H1 (cell line): Measurements from ENCODE around the gene FAM83F. TPM values are rescaled to one million over a fixed set of nuclear protein-coding genes. Genes with fewer than 3 reads are reported as not detected.

Experiments
- CTCF ChIA-PET: fragments of 300-600 bp; sonication (Branson Sonifier 250); formaldehyde crosslinking; loops from one replicate; lab custom pipeline; 2021; ENCODE audit not compliant: partially characterized antibody; lab: Charles Lee
- POLR2A ChIA-PET: fragments of 300-600 bp; sonication (Branson Sonifier 250); formaldehyde crosslinking; loops from one replicate; lab custom pipeline; 2021; ENCODE audit warnings: inconsistent platforms; ENCODE audit not compliant: partially characterized antibody; lab: Charles Lee
- DNase-seq, 2 experiments: peaks; one replicate each; pipeline versions ENCODE4 v3.0.0 to v3.0.0-alpha.2; 2010 to 2022; ENCODE audit warnings: low spot score in 2 of 2, low read depth in 1 of 2, mixed read lengths in 1 of 2
- FAIRE-seq: peaks from 2 replicates; lab custom pipeline; 2011; peaks lifted over from hg19 to GRCh38; lab: Jason Lieb, UNC
- H2AFZ ChIP-seq: 2 replicates; pipeline ENCODE4 v1.8.1; 2012; ENCODE audit warnings: low read length, inconsistent platforms
- H2AK5ac ChIP-seq: 2 replicates; pipeline ENCODE4 v1.6.1; 2013; ENCODE audit warnings: low read depth, low read length
- H2BK120ac ChIP-seq: replicated peaks from 2 replicates; pipeline ENCODE3; 2013; ENCODE audit warnings: low read depth, low read length, inconsistent platforms
- H2BK12ac ChIP-seq: 2 replicates; pipeline ENCODE4 v1.6.1; 2013; ENCODE audit warnings: low read depth, low read length
- H2BK15ac ChIP-seq: 2 replicates; pipeline ENCODE4 v1.6.1; 2013; ENCODE audit warnings: low read length
- H2BK20ac ChIP-seq: 2 replicates; pipeline ENCODE4 v1.6.1; 2013; ENCODE audit warnings: low read length
- H2BK5ac ChIP-seq: 2 replicates; pipeline ENCODE4 v1.6.1; 2013; ENCODE audit warnings: low read depth, low read length
- H3K14ac ChIP-seq: 2 replicates; pipeline ENCODE4 v1.6.1; 2013; ENCODE audit warnings: inconsistent platforms; ENCODE audit not compliant: insufficient read length
- H3K18ac ChIP-seq: 2 replicates; pipeline ENCODE4 v1.6.1; 2013; ENCODE audit warnings: low read length; ENCODE audit errors: extremely low read depth
- H3K23ac ChIP-seq: 2 replicates; pipeline ENCODE4 v1.6.1; 2013; ENCODE audit warnings: inconsistent platforms; ENCODE audit not compliant: insufficient read length
- H3K23me2 ChIP-seq: 2 replicates; pipeline ENCODE4 v1.6.1; 2013; ENCODE audit warnings: low read depth, low read length
- H3K27ac ChIP-seq: 2 replicates; pipeline ENCODE4 v1.6.1; 2011; ENCODE audit warnings: low read depth, low read length, inconsistent platforms
- H3K27me3 ChIP-seq, 4 experiments: replicated peaks in 1 of 4; 1 replicate in 1 of 4; 2 replicates in 3 of 4; pipeline versions ENCODE4 v1.6.1 to v1.8.1; 2011 to 2013; ENCODE audit warnings: low read length in 3 of 4, mild to moderate bottlenecking in 3 of 4, inconsistent platforms in 2 of 4, mixed read lengths in 2 of 4, moderate library complexity in 1 of 4; ENCODE audit not compliant: control insufficient read depth in 3 of 4, insufficient read depth in 3 of 4; ENCODE audit errors: extremely low read depth in 1 of 4
- H3K36me3 ChIP-seq, 4 experiments: 2 replicates each; pipeline versions ENCODE4 v1.6.1 to v1.8.1; 2011 to 2013; ENCODE audit warnings: mild to moderate bottlenecking in 4 of 4, low read length in 3 of 4, moderate library complexity in 2 of 4, control low read depth in 1 of 4, inconsistent platforms in 1 of 4; ENCODE audit not compliant: insufficient read depth in 4 of 4, control insufficient read depth in 2 of 4
- H3K4ac ChIP-seq: replicated peaks from 2 replicates; pipeline ENCODE3; 2013; ENCODE audit warnings: low read length, low read depth, mixed read lengths, inconsistent platforms; ENCODE audit not compliant: insufficient read length
- H3K4me1 ChIP-seq, 4 experiments: replicated peaks in 1 of 4; 1 replicate in 1 of 4; 2 replicates in 3 of 4; pipeline versions ENCODE4 v1.6.1 to v1.8.1; 2011 to 2013; ENCODE audit warnings: low read length in 3 of 4, inconsistent platforms in 2 of 4, mixed read lengths in 1 of 4; ENCODE audit not compliant: insufficient read depth in 4 of 4, control insufficient read depth in 3 of 4
- H3K4me2 ChIP-seq, 2 experiments: 2 replicates each; pipeline versions ENCODE4 v1.6.1 to v1.8.1; 2011 to 2013; ENCODE audit warnings: low read depth in 2 of 2, low read length in 2 of 2, control low read depth in 1 of 2, inconsistent platforms in 1 of 2, mild to moderate bottlenecking in 1 of 2; ENCODE audit not compliant: insufficient read depth in 1 of 2
- H3K4me3 ChIP-seq, 4 experiments: fragments of 200-600, 300-600 bp in 1 of 4; sonication (generic), shearing (Covaris generic), sonication (Bioruptor Twin) in 1 of 4; 2 replicates each; pipeline versions ENCODE4 v1.5.1 to v1.8.1; 2011 to 2016; ENCODE audit warnings: low read length in 4 of 4, low read depth in 3 of 4, control low read depth in 2 of 4, inconsistent platforms in 2 of 4, mild to moderate bottlenecking in 2 of 4, mixed read lengths in 1 of 4, moderate library complexity in 1 of 4; ENCODE audit not compliant: insufficient read depth in 2 of 4; ENCODE audit errors: extremely low read depth in 1 of 4
- H3K56ac ChIP-seq: replicated peaks from 2 replicates; pipeline ENCODE3; 2013; ENCODE audit warnings: low read depth, mild to moderate bottlenecking, mixed read lengths, low read length, inconsistent platforms; ENCODE audit not compliant: insufficient read length
- H3K79me1 ChIP-seq: 2 replicates; pipeline ENCODE4 v1.6.1; 2013; ENCODE audit warnings: low read depth, low read length, control low read depth
- H3K79me2 ChIP-seq, 2 experiments: 2 replicates each; pipeline versions ENCODE4 v1.6.1 to v1.8.1; 2012 to 2013; ENCODE audit warnings: low read length in 2 of 2, mild to moderate bottlenecking in 2 of 2, inconsistent platforms in 1 of 2; ENCODE audit not compliant: insufficient read depth in 2 of 2, control insufficient read depth in 1 of 2
- H3K9ac ChIP-seq, 4 experiments: replicated peaks in 1 of 4; 1 replicate in 1 of 4; 2 replicates in 3 of 4; pipeline versions ENCODE4 v1.6.1 to v1.8.1; 2011 to 2013; ENCODE audit warnings: low read depth in 3 of 4, low read length in 3 of 4, control low read depth in 2 of 4, mild to moderate bottlenecking in 2 of 4, moderate library complexity in 2 of 4, inconsistent platforms in 1 of 4; ENCODE audit errors: extremely low read depth in 1 of 4
- H3K9me3 ChIP-seq, 2 experiments: 2 replicates each; pipeline versions ENCODE4 v1.6.1 to v1.8.1; 2012 to 2013; ENCODE audit warnings: mild to moderate bottlenecking in 2 of 2, moderate library complexity in 2 of 2, control low read depth in 1 of 2, inconsistent platforms in 1 of 2, low read depth in 1 of 2, low read length in 1 of 2, mixed read lengths in 1 of 2; ENCODE audit not compliant: insufficient read depth in 2 of 2
- H4K20me1 ChIP-seq, 2 experiments: replicated peaks in 1 of 2; 2 replicates each; pipeline versions ENCODE3 to v1.8.1; 2011 to 2013; ENCODE audit warnings: inconsistent platforms in 2 of 2, low read length in 2 of 2, mild to moderate bottlenecking in 1 of 2; ENCODE audit not compliant: insufficient read depth in 2 of 2, control insufficient read depth in 1 of 2
- H4K5ac ChIP-seq: 2 replicates; pipeline ENCODE4 v1.6.1; 2013; ENCODE audit warnings: low read length, low read depth, mixed read lengths, inconsistent platforms; ENCODE audit not compliant: insufficient read length
- H4K8ac ChIP-seq: 2 replicates; pipeline ENCODE4 v1.8.0; 2013; ENCODE audit warnings: mild to moderate bottlenecking, moderate library complexity, low read length, inconsistent platforms; ENCODE audit not compliant: insufficient read depth; ENCODE audit errors: extremely low read depth
- H4K91ac ChIP-seq: replicated peaks from 2 replicates; pipeline ENCODE3; 2013; ENCODE audit warnings: low read length, mixed read lengths, inconsistent platforms; ENCODE audit not compliant: insufficient read length
- CEBPB ChIP-seq: IDR thresholded peaks from 2 replicates; pipeline ENCODE4 v1.6.1; 2012; ENCODE audit warnings: low read depth, low read length
- POU5F1 ChIP-seq: IDR thresholded peaks from 2 replicates; pipeline ENCODE4 v1.6.1; 2011; ENCODE audit warnings: low read depth, mild to moderate bottlenecking, low read length, moderate library complexity
- WGBS, 2 experiments: shearing (Covaris generic) in 1 of 2; methylation state at CpG; one replicate each; pipeline versions ENCODE4 v1.1.6 to v1.1.7; 2013 to 2015; ENCODE audit warnings: low lambda C conversion rate in 2 of 2, mixed read lengths in 2 of 2, inconsistent platforms in 1 of 2, low coverage in 1 of 2, missing lambda C conversion rate in 1 of 2; ENCODE audit not compliant: insufficient replicate concordance in 2 of 2, insufficient coverage in 1 of 2, insufficient read length in 1 of 2; ENCODE audit errors: extremely low coverage in 1 of 2, missing lambda C conversion rate in 1 of 2; 5-methylcytosine and 5-hydroxymethylcytosine counted together
- polyA plus RNA-seq, 7 experiments: library from polyadenylated mRNA; depleted of rRNA in 3 of 7; stranded (reverse) in 5 of 7; unstranded in 2 of 7; fragments of >200 nt in 5 of 7; fragments of 200-250 nt in 2 of 7; gene quantifications; 1 replicate in 5 of 7; 2 replicates in 1 of 7; 4 replicates in 1 of 7; pipeline versions ENCODE4 v1.2.1 to v1.2.3, GENCODE V29; 2011 to 2013; ENCODE audit warnings: missing spikeins in 2 of 7, mixed read lengths in 2 of 7
- total RNA-seq: library from RNA; stranded (reverse); fragmentation: NEBNext Ultra II Directional; extraction: Animal tissue kit (Norgen Biotek cat#: 25700); gene quantifications from 2 replicates; pipeline ENCODE4 v1.2.1, GENCODE V29; 2021

The FAM83F gene
- total and polyA plus RNA-seq, 2 of the 8 experiments (the other 6 are each of a cell fraction or from before 2014, with no cell fraction given), result 8.6 to 18.9 TPM

GRCh38 chr22:40001800-40002577 lies 7.2 kb downstream of the FAM83F start:
- H3K27ac ChIP-seq, result peak overlapping the region; percentile 34; the same call in 1 of the 2 replicates
- POLR2A ChIA-PET, result interaction anchor here (0.9 to 6.5 kb wide), 6 partner anchors 7 to 72 kb away, joined by 3 to 44 read pairs (median 4); no protein-coding TSS in a partner anchor
- FAIRE-seq, result peak; percentile 36
- H3K27me3 ChIP-seq, result no peaks in the 10 kb centered on the region; a peak in 1 of 7 replicates
- H4K5ac ChIP-seq, result no peak overlapping the region
- H3K79me2 ChIP-seq, result peaks cover 3 to 51% of the 10 kb centered on the region in 2 experiments
- peak overlapping the region; percentile 44; the same call in 1 of the 2 replicates for H2BK12ac ChIP-seq
- H2BK120ac ChIP-seq, result no peak overlapping the region
- H3K4me3 ChIP-seq, result no peak overlapping the region
- H2AFZ ChIP-seq, result no peak overlapping the region
- H3K4me1 ChIP-seq, result peaks cover 23 to 52% (median 41%) of the 10 kb centered on the region in 4 experiments
- no peak overlapping the region for H3K56ac ChIP-seq
- no peak overlapping the region; the same call in 1 of the 2 replicates for H4K8ac ChIP-seq
- H2BK20ac ChIP-seq, result no peak overlapping the region
- DNase-seq, result no peak
- H3K9me3 ChIP-seq, result no peaks in the 10 kb centered on the region
- H3K4ac ChIP-seq, result peak overlapping the region; percentile 25
- WGBS, 2 experiments, result 82% methylated on average over 14 of the region's 14 CpGs; no CpG with 5 or more reads in 1 of the 2 experiments
- CTCF ChIA-PET, result interaction anchor here (0.6 to 16.1 kb wide), 6 partner anchors 20 to 526 kb away, joined by 3 to 159 read pairs (median 6); no protein-coding TSS in a partner anchor
- H4K20me1 ChIP-seq, result peaks cover 0 to 10% of the 10 kb centered on the region in 2 experiments
- H3K9ac ChIP-seq, result no peak overlapping the region; a peak in 1 of 7 replicates
- H2BK15ac ChIP-seq, result no peak overlapping the region
- peak overlapping the region; percentile 74 for H3K18ac ChIP-seq
- no peaks in the 10 kb centered on the region for H3K36me3 ChIP-seq
- H3K79me1 ChIP-seq, result peaks cover 3% of the 10 kb centered on the region; the same call in 1 of the 2 replicates
- no peak overlapping the region for H2AK5ac ChIP-seq
- H3K4me2 ChIP-seq, result peak overlapping the region; percentile 42 to 43; a peak in 3 of 4 replicates
- H3K23me2 ChIP-seq, result no peaks in the 10 kb centered on the region
- peak overlapping the region; percentile 55; the same call in 1 of the 2 replicates for H2BK5ac ChIP-seq
- peak overlapping the region; percentile 41 for H4K91ac ChIP-seq
- no peak overlapping the region for H3K23ac ChIP-seq
- TF ChIP-seq CEBPB (0 out of 2 replicates have a peak, but pooled peaks have one; percentile 24), POU5F1 (no peak)
- no peak overlapping the region for H3K14ac ChIP-seq
